ENCODE results near the gene GNL3.

- no peak for TF ChIP-seq RAD21 (IDR thresholded peaks at IDR 0.05)
- TF ChIP-seq YY1 (IDR thresholded peaks at IDR 0.05), result no peak
- TF ChIP-seq, protein P1, sequence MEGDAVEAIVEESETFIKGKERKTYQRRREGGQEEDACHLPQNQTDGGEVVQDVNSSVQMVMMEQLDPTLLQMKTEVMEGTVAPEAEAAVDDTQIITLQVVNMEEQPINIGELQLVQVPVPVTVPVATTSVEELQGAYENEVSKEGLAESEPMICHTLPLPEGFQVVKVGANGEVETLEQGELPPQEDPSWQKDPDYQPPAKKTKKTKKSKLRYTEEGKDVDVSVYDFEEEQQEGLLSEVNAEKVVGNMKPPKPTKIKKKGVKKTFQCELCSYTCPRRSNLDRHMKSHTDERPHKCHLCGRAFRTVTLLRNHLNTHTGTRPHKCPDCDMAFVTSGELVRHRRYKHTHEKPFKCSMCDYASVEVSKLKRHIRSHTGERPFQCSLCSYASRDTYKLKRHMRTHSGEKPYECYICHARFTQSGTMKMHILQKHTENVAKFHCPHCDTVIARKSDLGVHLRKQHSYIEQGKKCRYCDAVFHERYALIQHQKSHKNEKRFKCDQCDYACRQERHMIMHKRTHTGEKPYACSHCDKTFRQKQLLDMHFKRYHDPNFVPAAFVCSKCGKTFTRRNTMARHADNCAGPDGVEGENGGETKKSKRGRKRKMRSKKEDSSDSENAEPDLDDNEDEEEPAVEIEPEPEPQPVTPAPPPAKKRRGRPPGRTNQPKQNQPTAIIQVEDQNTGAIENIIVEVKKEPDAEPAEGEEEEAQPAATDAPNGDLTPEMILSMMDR (IDR thresholded peaks at IDR 0.05; ENCODE audit: low read depth, low read length, missing input control), result no peak
- TF ChIP-seq SP1 (IDR thresholded peaks at IDR 0.05), result no peak
These were observed 17.5 kb downstream of the GNL3 start for GRCh38 chr3:52703341-52703740.

Data from liver (tissue), 3 donors.